EH (cell line): ENCODE results near the gene SYNE2.
"Not testable (repeated sequence)": the region's sequence is repeated elsewhere in the genome, so short reads cannot be mapped to it uniquely, and the experiment has no call there.

Experiments
- DNase-seq: peaks from one replicate; pipeline ENCODE4 v3.0.0-alpha.2; 2015; ENCODE audit warnings: low read depth

The SYNE2 gene

DNA sequence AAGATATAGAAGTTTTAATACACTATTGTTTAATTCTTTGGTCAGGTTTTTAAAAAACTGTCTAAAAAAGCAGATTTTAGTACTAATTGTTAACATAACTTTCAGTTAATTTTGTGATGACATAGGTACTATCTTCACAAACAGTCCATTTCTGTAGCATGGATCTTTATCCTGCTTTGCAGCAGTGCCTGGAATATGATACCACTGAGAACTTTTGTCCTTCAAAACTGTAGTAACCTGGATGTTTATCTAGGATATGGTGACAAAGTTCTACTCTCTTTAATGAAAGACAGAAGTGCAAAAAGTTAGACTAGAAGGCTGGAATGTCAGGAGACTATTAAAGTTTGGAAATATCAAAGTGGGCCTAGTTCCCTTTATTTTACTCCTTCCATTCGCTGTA, 159.9 kb downstream of the SYNE2 start:
- DNase-seq = no peak

DNA sequence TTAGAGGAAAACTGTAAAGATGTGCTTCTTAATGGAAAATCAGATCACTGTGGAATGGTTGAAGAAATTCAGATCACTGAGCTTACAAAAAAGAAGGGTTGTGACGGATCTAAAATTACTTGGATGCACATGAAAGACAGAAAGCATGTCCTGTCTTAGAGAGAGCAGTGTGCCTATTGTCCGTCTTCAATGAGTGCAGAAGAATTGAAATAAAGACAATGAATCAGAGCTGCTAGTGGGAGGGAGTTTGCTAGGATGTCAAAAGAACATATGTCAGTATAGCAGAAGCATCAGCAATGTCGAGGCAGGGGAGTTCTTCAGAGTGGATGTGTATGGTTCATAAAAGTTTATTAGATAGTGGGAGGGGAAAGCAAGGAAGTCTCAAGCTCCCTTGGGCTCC, 172.7 kb downstream of the SYNE2 start:
- no peak for DNase-seq

DNA sequence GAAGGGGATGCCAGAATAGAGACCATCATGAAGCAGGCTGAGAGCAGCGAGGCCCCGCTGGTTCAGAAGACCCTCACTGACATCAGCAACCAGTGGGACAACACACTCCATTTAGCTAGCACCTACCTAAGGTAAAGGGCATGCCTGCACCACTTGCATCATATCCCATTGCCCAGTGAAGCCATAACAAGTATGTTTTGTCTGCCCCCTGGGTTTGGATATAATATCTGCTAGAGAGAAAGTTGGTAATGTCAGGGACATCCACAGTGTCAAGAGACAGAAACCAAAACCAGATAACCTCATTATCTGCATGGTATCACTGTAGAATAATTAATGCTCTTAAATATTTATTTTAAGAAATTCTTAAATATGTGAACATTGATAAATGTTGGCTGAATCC, 173.8 kb downstream of the SYNE2 start:
- no peak for DNase-seq

DNA sequence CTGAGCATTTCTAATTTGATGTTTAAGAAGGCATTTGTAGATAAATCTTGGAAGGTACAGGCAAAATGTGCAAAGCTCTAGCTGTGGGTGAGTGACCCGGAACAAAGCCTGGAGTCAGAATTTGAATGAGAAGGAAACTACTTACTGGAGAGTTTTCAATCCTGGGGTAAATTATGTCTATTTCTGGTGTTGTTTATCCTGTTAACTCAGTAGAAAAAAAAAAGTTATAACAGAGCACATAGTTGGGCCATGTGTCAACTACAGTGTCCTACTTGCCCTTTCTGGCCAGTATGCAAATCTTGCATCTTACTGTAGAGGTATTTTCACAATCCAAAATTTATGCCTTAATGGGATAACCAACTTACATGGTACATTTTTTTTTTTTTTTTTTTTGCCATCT, 182.3 kb downstream of the SYNE2 start:
- DNase-seq = peak; percentile 84

DNA sequence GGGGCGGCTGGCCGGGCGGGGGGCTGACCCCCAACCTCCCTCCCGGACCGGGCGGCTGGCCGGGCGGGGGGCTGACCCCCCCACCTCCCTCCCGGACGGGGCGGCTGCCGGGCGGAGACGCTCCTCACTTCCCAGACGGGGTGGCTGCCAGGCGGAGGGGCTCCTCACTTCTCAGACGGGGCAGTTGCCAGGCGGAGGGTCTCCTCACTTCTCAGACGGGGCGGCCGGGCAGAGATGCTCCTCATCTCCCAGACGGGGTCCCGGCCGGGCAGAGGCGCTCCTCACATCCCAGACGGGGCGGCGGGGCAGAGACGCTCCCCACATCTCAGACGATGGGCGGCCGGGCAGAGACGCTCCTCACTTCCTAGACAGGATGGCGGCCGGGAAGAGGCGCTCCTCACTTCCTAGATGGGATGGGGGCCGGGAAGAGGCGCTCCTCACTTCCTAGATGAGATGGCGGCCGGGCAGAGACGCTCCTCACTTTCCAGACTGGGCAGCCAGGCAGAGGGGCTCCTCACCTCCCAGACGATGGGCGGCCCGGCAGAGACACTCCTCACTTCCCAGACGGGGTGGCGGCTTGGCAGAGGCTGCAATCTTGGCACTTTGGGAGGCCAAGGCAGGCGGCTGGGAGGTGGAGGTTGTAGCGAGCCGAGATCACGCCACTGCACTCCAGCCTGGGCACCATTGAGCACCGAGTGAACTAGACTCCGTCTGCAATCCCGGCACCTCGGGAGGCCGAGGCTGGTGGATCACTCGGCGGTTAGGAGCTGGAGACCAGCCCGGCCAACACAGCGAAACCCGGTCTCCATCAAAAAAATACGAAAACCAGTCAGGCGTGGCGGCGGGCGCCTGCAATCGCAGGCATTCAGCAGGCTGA, 185.3 kb downstream of the SYNE2 start:
- DNase-seq = not testable (repeated sequence)

DNA sequence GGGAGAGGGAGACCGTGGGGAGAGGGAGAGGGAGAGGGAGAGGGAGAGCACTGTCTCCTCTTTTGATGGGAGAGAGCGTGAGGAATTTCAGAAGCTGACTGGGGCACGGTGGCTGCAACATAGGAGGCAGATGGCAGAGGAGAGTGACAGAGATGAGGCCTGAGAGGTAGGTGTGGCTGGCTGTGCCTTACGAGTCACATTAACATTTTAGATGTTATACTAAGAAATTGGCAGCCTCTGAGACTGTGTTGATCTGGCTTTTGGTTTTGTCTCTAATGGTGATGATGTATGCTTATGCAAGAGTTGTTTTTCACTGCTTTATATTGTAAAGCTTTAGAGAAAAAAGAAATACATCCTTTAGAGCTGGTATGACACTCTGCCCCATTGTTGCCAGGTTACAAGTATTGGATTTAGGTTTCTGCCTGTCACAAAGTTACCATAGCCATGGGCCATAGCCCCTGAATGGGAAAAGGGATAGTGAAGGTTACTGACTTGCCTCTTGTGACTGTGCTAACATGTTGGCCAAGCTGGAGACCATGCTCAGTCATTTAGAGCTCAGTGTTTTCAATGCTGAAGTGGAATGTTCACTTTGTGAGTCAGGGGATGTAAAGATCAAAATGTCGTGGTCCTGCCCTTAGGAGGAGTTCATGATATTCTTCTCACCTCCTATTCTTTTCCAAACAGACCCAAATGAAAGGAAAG, 186.2 kb downstream of the SYNE2 start:
- DNase-seq = peak; percentile 27

DNA sequence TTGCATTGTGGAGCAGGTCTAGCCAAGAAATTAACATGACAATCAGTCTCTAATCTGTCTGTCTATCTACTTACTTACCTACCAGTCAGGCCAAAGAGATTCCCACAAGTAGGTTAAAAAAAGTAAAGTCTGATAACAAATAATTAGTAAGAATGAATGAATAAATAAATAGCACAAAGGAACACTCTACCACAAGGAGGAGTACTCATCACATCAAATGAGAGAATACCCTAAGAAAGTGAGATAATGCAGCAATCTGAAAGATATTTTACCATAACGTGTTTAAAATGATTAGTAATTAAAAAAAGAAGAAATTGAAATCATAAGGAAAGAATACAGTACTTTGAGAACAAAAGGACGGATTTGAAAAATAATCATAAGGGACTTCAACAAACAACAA, 187.2 kb downstream of the SYNE2 start:
- DNase-seq = peak; percentile 39

DNA sequence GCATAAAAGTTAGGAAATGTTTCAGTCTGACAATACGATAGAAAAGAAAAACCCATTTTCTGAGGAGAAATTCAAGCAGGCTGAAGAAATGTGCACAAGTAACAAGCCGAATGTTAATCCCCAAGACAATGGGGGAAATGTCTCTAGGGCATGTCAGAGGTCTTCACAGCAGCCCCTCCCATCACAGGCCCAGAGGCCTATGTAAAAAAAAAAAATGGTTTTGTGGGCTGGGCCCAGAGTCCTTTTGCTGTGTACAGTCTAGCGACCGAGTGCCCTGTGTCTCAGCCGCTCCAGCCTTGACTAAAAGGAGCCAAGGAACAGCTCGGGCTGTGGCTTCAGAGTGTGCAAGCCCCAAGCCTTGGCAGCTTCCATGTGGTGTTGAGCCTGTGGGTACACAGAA, 190.5 kb downstream of the SYNE2 start:
- DNase-seq = not testable (repeated sequence)

DNA sequence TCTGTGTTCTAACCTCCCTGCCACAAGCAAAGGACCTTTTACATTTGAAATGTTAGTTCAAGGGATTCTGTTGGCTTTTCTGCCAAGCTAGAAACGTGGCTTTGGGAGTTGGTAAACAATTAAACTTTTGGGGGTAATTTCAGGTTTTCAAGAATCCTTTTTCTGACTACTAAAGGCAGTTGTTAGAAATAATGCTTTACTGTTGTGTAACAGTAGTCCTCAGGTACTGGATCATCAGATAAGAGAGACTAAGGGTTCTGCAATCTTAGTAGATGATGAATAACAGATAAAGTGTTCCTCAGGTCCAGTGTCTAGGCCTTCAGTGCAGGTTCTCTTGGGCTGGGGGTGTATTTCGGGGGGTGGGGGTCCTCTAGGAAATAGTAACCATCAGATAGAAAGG, 192.3 kb downstream of the SYNE2 start:
- DNase-seq = no peak

DNA sequence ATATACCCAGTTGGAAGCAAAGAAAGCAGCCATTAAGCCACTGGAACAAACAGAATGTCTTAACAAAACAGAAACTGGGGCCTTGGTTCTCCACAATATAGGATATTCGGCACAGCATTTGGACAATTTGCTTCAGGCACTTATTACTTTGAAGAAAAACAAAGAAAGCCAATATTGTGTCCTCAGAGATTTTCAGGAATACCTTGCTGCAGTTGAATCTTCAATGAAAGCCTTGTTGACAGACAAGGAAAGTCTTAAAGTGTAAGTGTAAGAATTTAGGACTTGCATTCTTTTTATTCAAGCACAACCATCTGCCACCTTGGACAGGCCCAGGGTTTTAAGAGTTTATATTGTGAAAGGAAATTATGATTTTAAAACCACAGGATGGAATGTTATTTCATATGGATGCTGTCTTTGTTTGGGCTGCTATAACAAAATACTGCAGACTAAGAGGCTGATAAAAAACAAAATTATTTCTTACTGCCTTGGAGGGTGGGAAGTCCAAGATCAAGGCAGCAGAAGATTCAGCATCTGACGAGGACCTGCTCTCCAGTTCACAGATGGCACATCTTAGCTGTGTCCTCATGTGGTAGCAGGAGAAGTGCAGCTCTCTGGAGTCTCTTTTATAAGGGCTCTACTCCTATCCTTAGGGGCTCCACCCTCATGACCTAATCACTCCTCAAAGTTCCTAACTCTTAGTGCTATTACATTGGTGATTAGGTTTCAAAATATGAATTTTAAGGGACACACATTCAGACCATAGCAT, 197.0 kb downstream of the SYNE2 start:
- no peak for DNase-seq

DNA sequence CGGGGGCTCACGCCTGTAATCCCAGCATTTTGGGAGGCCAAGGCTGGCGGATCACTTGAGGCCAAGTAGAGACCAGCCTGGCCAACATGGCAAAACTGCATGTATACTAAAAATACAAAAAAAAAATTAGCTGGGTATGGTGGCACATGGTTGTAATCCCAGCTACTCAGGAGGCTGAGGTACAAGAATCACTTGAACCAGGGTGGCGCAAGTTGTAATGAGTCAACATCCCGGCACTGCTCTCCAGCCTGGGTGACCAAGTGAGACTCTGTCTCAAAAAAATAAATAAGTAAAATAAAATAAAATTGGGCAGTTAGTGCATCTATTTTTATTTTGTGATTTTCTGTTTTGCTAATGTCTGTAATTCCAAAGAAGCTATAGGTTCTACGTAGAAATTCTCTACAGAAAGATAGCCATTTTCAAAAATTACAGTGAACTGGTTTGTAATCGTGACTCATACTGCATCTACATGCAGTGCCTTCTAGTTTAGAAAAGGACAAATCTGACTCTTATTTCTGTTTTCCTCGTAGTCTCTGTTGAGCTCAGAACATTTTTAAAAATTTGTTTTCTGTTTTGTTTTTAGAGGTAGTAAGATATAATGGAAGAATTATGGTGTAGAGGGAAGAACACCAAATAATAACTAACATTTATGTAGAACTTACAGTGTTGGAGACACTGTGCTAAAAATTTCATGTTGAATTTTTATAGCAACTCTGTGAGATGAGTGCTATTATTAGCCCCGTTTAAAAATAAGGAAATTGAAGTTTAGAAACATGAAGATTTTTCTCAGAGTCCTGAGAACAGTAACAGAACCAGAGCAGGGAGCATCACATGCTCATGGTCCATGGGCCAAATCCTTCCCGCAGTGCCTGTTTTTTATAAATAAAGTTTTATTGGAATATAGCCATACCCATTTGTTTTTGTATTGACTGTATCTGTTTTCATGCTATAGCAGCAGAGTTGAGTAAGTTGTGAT, 201.2 kb downstream of the SYNE2 start:
- DNase-seq = peak; percentile 29

DNA sequence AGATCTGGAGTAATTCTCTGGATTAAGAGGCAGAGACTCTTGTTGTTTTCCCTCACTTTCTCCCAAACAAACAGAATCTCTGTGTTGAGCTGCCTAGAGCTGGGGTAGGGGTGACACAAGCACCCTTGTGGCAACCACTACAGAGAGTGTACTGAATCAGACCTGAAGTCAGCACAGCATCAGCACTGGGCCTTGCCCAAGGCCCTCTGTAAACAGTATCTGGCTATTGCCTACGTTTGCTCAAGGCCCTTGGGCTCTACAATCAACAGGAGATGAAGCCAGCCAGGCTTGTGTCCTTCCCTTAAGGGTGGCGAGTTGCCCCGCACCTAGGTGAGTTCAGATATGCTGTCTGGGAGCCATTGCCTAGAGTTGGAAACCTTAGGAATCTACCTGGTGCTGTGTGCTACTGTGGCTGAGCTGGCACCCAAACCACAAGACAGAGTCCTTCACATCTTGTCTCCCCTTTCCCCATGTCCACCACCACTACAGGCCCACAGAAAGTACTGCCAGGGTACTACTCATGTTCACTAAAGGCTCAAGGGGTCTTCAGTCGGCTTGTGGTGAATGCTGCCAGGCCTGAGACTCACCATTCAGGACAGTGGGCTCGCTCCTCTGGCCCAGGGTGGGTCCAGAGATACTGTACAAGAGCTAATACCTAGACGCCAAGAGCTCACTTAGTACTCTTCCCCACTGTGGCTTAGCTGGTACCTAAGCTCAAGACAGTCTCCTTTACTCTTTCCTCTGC, 206.8 kb downstream of the SYNE2 start:
- no peak for DNase-seq

DNA sequence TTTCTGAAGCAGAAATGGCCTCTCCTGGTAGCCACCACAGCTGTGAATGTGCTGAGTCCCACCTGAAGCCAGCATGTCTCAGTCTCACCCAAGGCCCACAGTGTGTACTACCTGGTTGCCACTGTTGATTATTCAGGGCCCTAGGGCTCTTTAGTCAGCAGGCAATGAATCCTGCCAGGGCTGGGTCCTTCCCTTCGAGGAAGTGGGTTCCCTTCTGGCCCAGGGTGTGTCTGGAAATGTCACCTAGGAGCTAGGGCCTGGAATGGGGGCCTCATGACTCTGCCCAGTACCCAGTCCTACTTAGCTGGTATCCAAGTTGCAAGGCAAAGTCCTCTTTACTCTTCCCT, 207.4 kb downstream of the SYNE2 start:
- DNase-seq = no peak

DNA sequence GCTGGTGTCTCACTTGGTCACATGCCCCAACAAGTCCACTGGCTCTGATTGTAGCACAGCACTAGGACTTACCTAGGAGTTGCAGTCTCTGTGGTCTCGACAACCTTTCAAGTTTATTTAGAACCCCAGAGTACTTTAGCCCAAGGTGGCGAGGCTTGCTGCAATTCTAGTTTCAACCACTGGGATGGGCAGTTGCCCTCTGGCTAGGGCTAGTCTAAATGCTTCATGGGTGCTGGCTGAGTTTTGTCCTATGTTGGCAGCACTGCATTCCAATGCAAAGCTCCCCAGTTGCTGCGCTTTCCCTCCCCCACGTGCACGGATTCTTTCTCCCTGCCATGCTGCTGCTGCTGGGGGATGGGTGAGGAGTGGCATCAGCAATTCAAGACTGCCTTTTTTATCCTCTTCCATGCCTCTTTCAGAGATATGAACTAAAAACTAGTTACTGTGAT, 207.9 kb downstream of the SYNE2 start:
- peak; percentile 45 for DNase-seq

DNA sequence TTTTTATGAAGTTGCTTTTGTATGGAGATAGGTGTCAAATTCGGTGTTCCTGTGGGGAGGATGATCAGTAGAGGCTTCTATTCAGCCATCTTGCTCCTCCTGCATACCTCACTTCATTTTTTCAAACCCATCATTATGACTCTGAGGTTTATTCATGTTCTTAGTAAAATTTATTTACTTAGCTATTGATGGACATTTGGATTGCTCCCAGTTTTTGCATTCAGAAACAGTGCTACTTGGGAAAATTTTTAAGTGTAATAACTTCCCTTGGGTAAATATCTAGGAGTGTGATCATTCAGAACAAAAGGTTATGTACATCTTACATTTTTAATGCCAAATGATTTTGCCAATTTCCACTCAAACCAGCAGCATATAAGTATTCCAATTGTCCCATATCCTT, 208.3 kb downstream of the SYNE2 start:
- DNase-seq = no peak

DNA sequence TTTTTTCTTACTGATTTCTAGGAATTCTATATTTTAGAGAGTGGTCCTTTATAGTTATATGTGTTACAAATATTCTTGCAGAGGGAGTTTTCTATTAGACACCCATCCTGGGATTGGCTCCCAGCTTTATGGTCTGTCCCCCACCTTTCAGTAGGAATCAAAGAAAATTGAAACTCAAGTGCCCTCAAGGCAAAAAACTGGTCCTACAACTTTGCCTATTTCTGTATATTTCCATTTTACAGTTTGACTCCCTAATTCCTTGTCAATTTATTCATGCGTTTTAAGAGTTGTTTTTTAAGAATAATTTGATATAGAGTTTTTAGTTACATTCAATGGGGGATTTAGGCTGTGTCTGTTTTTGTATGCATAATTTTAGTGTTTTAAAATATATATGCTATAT, 208.9 kb downstream of the SYNE2 start:
- no peak for DNase-seq

DNA sequence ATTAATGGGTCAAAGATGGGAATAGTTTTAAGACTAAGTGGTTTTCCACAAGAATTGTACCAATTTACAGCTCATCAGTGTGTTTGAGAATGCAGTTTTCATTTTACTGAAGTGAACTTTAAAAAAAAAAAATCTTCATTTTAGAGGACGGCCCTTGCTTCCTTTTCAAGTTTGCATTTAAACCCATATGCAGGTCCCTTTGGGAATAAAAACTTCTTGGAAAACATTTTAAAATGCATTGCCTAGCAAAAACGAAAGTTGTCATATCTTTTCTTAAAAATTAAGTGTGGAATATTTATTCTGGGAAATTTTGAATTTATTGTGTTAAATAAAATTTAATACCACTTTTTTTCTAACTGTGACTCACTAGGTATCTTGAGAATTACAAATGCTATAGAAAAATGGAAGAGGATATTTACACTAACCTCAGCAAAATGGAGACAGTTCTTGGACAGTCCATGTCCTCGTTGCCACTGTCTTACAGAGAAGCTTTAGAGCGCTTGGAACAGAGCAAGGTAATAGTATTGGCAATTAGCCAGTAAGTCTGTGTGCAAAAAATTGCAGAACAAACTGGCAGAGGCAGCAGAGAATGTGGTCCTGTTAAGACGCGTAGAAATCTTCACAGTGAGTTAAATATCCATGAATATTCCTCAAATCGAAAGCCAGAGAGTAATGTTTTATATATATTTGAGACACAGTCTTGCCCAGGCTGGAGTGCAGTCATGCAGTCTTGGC, 209.7 kb downstream of the SYNE2 start:
- no peak for DNase-seq

DNA sequence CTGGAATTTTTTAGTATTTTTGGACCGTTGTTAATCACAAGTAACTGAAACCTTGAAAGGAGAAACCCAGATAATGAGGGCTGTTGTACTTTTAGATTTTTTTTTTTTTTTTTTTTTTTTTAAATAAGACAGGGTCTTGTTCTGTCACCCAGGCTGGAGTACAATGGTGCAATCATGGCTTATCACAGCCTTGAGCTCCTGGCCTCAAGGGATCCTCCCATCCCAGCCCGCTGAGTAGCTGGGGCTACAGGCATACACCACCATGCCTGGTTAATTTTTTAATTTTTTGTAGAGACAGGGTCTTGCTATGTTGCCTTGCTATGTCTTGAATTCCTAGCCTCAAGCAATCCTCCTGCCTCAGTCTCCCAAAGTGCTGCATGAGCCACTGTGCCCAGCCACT, 211.6 kb downstream of the SYNE2 start:
- DNase-seq = no peak

DNA sequence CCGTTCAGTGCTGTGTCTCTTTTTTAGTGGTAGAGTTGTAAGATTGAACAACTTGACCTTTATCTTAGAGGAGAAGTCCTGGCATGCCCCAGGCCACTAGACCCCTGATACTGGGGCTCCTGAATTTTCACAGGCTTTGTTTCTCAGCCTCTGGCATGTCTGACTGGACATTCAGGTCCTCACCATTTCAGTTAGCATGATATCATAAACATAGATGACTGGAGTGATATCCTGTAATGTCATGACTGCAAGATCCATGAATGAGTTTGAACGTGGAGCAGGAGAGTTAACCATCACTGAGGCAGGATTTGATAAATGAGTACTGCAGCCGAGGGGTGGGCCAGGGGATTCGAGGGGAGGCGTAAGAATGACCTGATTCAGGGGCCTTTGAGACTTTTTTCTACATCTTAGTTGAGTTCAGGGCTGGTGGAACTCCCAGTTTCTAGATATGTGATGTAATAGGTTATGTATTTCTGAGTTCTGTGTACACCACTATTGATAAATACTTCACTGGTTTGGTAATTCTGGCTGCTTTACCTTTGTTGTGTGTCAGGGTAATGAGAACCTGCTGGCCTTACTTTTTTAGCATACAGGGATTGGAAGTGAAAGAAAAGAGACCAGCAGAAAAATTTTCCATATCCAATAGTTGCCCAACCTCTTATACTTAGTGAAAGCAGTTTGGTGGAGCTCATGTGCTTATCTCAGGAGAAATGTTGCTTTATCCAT, 217.0 kb downstream of the SYNE2 start:
- no peak for DNase-seq
